ENCODE data around the gene DOCK8.

DOCK8 gene

DNA sequence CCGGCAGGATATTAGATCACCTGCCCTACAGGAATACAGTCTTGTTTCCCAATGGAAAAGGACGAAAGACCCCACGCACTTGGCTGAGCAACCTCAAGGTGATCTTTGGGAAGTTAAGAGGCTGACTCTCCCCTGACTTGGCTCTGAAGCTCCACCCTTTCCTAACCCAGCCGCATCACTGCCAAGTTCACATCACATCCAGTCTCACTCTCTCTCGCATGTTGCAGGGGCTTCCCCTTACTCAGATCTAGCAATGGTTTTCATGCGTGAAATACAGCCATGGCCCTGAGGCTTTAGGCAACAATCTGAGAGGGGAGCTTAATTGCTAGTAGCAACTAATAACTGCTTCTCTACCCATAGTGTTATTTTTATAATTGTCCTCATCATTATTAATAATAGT is 211.6 kb downstream of the DOCK8 start:
- no peak for ATAC-seq
- TF ChIP-seq SNAI2 (CRISPR knock-in tag; IDR thresholded peaks at IDR 0.05) (no peak), TOX (CRISPR knock-in tag; IDR thresholded peaks at IDR 0.05; ENCODE audit: borderline replicate concordance) (no peak), OSR1 (CRISPR knock-in tag; IDR thresholded peaks at IDR 0.05) (no peak), ZNF8 (CRISPR knock-in tag; IDR thresholded peaks at IDR 0.05) (no peak), BACH2 (CRISPR knock-in tag; IDR thresholded peaks at IDR 0.05; ENCODE audit: borderline replicate concordance) (no peak), ZNF565 (CRISPR knock-in tag; conservative IDR thresholded peaks at IDR 0.05; ENCODE audit: low read depth) (no peak), GLIS3 (CRISPR knock-in tag; IDR thresholded peaks at IDR 0.05) (no peak), ZFP3 (CRISPR knock-in tag; IDR thresholded peaks at IDR 0.05) (no peak), CSRNP3 (CRISPR knock-in tag; IDR thresholded peaks at IDR 0.05) (no peak)
- TF ChIP-seq, protein P1, sequence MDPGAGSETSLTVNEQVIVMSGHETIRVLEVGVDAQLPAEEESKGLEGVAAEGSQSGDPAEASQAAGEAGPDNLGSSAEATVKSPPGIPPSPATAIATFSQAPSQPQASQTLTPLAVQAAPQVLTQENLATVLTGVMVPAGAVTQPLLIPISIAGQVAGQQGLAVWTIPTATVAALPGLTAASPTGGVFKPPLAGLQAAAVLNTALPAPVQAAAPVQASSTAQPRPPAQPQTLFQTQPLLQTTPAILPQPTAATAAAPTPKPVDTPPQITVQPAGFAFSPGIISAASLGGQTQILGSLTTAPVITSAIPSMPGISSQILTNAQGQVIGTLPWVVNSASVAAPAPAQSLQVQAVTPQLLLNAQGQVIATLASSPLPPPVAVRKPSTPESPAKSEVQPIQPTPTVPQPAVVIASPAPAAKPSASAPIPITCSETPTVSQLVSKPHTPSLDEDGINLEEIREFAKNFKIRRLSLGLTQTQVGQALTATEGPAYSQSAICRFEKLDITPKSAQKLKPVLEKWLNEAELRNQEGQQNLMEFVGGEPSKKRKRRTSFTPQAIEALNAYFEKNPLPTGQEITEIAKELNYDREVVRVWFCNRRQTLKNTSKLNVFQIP (CRISPR knock-in tag; IDR thresholded peaks at IDR 0.05; ENCODE audit: borderline replicate concordance, low read depth), result no peak

DNA sequence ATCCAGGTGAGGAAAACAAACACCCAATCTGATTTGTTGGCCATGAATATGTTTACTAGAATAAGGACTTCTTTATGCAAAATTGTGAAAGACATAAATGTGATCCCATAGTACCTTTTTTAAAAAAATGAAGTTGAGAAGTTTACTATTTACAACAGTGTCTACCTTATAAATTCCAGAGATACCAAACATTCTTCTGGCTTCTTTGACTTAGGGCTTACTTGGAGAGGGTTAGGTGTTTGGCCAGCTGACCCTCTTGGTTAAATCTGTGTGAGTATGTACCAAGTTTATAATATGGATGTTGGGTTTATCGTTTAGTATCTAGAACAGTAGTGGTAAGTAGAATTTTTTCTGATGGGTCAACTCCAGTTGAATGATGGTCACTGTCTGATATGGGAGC is 212.3 kb downstream of the DOCK8 start:
- ATAC-seq, result no peak
- TF ChIP-seq ZNF8 (CRISPR knock-in tag; IDR thresholded peaks at IDR 0.05) (no peak), CSDC2 (CRISPR knock-in tag; IDR thresholded peaks at IDR 0.05) (no peak), RARB (CRISPR knock-in tag; IDR thresholded peaks at IDR 0.05) (no peak), PPARA (CRISPR knock-in tag; IDR thresholded peaks at IDR 0.05; ENCODE audit: borderline replicate concordance) (no peak), ZC3H10 (CRISPR knock-in tag; IDR thresholded peaks at IDR 0.05) (no peak), ZNF70 (CRISPR knock-in tag; IDR thresholded peaks at IDR 0.05) (no peak), OSR1 (CRISPR knock-in tag; IDR thresholded peaks at IDR 0.05) (no peak), PATZ1 (CRISPR knock-in tag; IDR thresholded peaks at IDR 0.05; ENCODE audit: borderline replicate concordance) (no peak)

- TF ChIP-seq OSR1 (CRISPR knock-in tag; IDR thresholded peaks at IDR 0.05) (no peak), TOX (CRISPR knock-in tag; IDR thresholded peaks at IDR 0.05; ENCODE audit: borderline replicate concordance) (no peak), ESRRG (CRISPR knock-in tag; IDR thresholded peaks at IDR 0.05) (no peak), ZNF70 (CRISPR knock-in tag; IDR thresholded peaks at IDR 0.05) (no peak), ZFP30 (CRISPR knock-in tag; IDR thresholded peaks at IDR 0.05) (no peak), CSRNP3 (CRISPR knock-in tag; IDR thresholded peaks at IDR 0.05) (no peak), CREB5 (CRISPR knock-in tag; IDR thresholded peaks at IDR 0.05; ENCODE audit: low read depth) (no peak), ISL1 (CRISPR knock-in tag; IDR thresholded peaks at IDR 0.05) (no peak), TSHZ2 (CRISPR knock-in tag; IDR thresholded peaks at IDR 0.05) (no peak), ZFP3 (CRISPR knock-in tag; IDR thresholded peaks at IDR 0.05) (no peak), PATZ1 (CRISPR knock-in tag; IDR thresholded peaks at IDR 0.05; ENCODE audit: borderline replicate concordance) (no peak), CSDC2 (CRISPR knock-in tag; IDR thresholded peaks at IDR 0.05) (no peak), BACH2 (CRISPR knock-in tag; IDR thresholded peaks at IDR 0.05; ENCODE audit: borderline replicate concordance) (no peak), ZC3H10 (CRISPR knock-in tag; IDR thresholded peaks at IDR 0.05) (no peak), PPARA (CRISPR knock-in tag; IDR thresholded peaks at IDR 0.05; ENCODE audit: borderline replicate concordance) (no peak)
- TF ChIP-seq, protein P1 (CRISPR knock-in tag; IDR thresholded peaks at IDR 0.05; ENCODE audit: borderline replicate concordance, low read depth), result no peak
- no peak for ATAC-seq
These were observed 217.0 kb downstream of the DOCK8 start for GRCh38 chr9:431701-432100.

All from SK-N-SH treated with all-trans-retinoic acid at 6 μM for 48 hours (cell line).